Activated naive CD4-positive, alpha-beta T cell treated with anti-CD3 and anti-CD28 coated beads for 36 hours (primary cell): ENCODE measurements around the gene C19orf53. TPM values are rescaled to one million over a fixed set of nuclear protein-coding genes. Genes with fewer than 3 reads are reported as not detected.

ENCODE experiments used
- CTCF ChIA-PET: fragments of 350-600 bp; sonication (Branson Sonifier 250); formaldehyde crosslinking; loops from one replicate; lab custom pipeline; 2021; ENCODE audit warnings: antibody characterized with exemption; lab: Charles Lee
- DNase-seq: peaks from one replicate; pipeline ENCODE4 v3.0.0-alpha.2; 2020
- H3K27ac Mint-ChIP-seq: one replicate; pipeline ENCODE4 v1.8.0; 2021; ENCODE audit warnings: mild to moderate bottlenecking, mixed read lengths
- H3K27me3 Mint-ChIP-seq: one replicate; pipeline ENCODE4 v1.8.0; 2021; ENCODE audit warnings: low read depth, mixed read lengths
- H3K36me3 Mint-ChIP-seq: one replicate; pipeline ENCODE4 v1.8.0; 2021; ENCODE audit warnings: low read depth, mixed read lengths
- H3K4me1 Mint-ChIP-seq: one replicate; pipeline ENCODE4 v1.8.0; 2021; ENCODE audit warnings: low read depth, mixed read lengths
- H3K4me3 Mint-ChIP-seq: one replicate; pipeline ENCODE4 v1.8.0; 2021; ENCODE audit warnings: mild to moderate bottlenecking, moderate library complexity, mixed read lengths
- H3K9me3 Mint-ChIP-seq: one replicate; pipeline ENCODE4 v1.8.0; 2021; ENCODE audit warnings: mixed read lengths
- intact Hi-C: fragments of 100-400 bp; cut with micrococcal nuclease; formaldehyde crosslinking; loops from one replicate; pipeline ENCODE4 v1.15.1; 2023
- total RNA-seq, 2 experiments: library from RNA; stranded (reverse); gene quantifications; one replicate each; pipeline ENCODE4 v1.2.3, GENCODE V29; 2021

The C19orf53 gene
- total RNA-seq, 2 experiments from 2014 or later, result 116 to 132 TPM

DNA sequence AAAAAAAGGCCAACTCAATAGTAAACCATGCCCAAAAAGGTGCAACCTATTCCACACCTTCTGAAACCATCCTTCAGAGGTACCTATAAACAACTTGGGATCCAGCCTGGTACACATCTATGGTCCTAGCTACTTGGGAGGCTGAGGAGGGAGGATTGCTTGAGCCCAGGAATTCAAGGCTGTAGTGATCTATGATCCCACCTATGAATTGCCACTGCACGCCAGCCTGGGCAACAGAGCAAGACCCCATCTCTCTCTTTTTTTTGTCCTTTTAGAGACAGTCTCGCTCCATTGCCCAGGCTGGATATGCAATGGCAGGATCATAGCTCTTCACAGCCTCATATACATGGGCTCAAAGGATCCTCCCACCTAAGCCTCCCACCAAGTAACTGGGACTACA is 47.0 kb downstream of the C19orf53 start:
- Mint-ChIP-seq H3K27me3 (no peaks in the 10 kb centered on the region), H3K27ac (no peak overlapping the region), H3K9me3 (no peaks in the 10 kb centered on the region), H3K4me3 (no peak overlapping the region), H3K36me3 (peaks cover 3% of the 10 kb centered on the region), H3K4me1 (no peaks in the 10 kb centered on the region)
- intact Hi-C loops, result no loop called here
- CTCF ChIA-PET, result interaction anchor here (0.7 to 0.8 kb wide), 2 partner anchors 36 to 40 kb away, joined by 4 to 6 read pairs; no protein-coding TSS in a partner anchor
- DNase-seq, result no peak

DNA sequence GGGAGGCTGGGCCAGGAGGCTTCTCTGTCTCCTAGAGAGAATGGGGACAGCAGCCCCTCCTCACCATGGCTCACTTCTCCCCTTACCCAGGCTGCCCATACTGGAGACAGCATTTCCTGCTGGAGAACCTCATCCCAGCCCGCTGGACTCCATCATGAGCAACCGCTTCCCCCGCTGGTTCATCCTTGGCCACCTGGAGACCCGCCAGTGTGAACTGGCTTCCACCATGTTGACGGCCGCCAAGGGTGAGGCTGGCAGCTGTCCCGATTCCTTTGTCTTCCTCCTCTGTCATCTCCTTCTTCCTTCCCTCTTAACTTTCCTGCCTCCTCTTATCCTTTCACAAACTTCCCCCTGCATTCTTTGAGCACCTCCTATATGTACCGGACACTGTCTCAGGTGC is 49.0 kb downstream of the C19orf53 start:
- no peak for DNase-seq
- intact Hi-C loops, result no loop called here
- Mint-ChIP-seq H3K27ac (no peak overlapping the region), H3K9me3 (no peaks in the 10 kb centered on the region), H3K36me3 (peaks cover 5% of the 10 kb centered on the region), H3K4me1 (no peaks in the 10 kb centered on the region), H3K27me3 (no peaks in the 10 kb centered on the region), H3K4me3 (no peak overlapping the region)
- CTCF ChIA-PET, result interaction anchor here (0.6 kb wide), 1 partner anchor 29 kb away, joined by 3 read pairs; no protein-coding TSS in a partner anchor

DNA sequence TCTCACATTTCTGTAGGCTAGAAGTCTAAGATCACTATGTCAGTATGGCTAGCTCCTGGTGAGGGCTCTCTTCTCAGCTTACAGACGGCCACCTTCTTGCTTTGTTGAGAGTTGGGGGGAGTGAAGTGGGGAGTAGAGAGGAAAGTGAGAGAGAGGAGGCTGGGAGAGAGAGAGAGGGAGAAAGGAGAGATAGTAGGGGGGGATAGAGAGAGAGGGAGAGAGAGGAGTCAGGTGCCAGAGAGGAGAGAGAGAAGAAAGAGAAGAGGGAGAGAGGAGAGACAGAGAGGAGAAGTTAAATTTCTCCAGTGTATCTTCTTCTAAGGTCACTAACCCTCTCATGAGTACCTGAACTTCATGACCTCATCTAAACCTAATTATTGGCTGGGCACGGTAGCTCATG is 49.6 kb downstream of the C19orf53 start:
- CTCF ChIA-PET, result interaction anchor here (0.6 kb wide), 2 partner anchors 10 to 28 kb away, joined by 3 to 4 read pairs; no protein-coding TSS in a partner anchor
- intact Hi-C loops, result no loop called here
- no peaks in the 10 kb centered on the region for H3K27me3 Mint-ChIP-seq

DNA sequence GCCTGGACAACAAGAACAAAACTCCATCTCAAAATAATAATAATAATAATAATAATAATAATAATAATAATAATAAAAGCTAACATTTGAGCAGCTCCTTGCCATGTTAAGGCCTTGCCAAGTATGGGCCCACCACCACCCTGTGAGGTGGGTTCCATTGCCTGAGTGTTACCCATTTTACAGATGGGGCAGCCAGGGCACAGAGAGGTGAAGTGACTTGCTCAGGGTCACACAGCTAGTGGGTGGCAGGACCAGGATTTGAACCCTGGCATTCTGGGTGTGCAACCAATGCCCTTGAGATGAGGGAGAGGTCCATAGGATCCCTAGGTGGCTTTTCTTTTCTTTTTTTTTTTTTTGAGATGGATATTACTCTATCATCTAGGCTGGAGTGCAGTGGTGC is 50.4 kb downstream of the C19orf53 start:
- Mint-ChIP-seq H3K9me3 (no peaks in the 10 kb centered on the region), H3K4me3 (no peak overlapping the region), H3K4me1 (no peaks in the 10 kb centered on the region), H3K36me3 (peaks cover 4% of the 10 kb centered on the region), H3K27me3 (no peaks in the 10 kb centered on the region), H3K27ac (no peak overlapping the region)
- intact Hi-C loops, result no loop called here
- no peak for DNase-seq
- CTCF ChIA-PET, result interaction anchor here (0.6 kb wide), 2 partner anchors 11 to 211 kb away, joined by 4 to 5 read pairs; no protein-coding TSS in a partner anchor

More for the DNA sequence above, 49.6 kb downstream of the C19orf53 start:
- Mint-ChIP-seq H3K36me3 (peaks cover 4% of the 10 kb centered on the region), H3K9me3 (no peaks in the 10 kb centered on the region), H3K4me1 (no peaks in the 10 kb centered on the region), H3K27ac (no peak overlapping the region), H3K4me3 (no peak overlapping the region)
- DNase-seq, result no peak

DNA sequence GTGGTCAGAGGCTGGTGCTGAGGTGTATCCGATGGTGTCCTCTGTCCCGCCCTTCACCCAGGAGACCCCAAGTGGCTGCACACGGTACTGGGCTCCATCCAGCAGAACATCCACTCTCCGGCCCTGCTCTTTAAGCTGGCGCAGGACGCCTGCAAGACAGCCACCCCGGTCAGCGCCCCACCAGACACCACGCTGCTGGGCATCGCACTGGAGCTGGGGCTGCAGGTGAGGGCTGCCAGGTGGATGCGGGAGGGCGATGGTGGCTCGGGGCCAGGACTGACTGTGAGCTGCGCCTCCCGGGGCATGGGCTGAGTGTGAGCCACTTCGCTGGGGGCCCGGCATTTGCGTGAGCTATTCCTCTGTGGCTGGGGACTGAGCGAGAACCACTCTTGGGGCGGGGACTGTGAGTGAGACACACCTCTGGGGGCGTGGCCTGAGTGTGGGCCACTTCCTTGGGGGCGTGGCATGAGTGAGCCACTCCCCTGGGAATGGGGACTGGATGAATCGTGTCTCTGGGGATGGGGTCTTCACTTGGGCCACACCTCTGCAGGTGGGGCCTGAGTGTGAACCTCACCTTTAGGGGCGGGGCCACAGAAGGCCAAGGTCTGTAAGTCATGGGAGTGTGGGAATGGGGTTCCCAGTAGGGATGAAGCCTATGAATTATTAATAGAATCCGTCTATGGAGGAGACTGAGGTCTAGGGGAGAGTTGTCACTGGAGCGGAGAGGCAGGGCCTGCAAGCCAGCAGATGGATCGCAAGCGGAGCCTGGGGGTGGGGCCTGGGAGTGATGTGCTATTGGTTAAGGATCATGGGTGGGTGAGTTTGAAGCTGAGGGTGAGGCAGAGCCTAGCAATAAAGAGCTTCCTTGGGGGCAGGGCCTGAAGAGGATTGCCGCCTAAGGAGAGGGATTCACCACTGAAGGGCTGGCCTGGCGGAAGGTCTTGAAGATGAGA is 51.5 kb downstream of the C19orf53 start:
- H3K27ac Mint-ChIP-seq, result no peak overlapping the region
- H3K27me3 Mint-ChIP-seq, result no peaks in the 10 kb centered on the region
- peaks cover 4% of the 10 kb centered on the region for H3K36me3 Mint-ChIP-seq
- H3K9me3 Mint-ChIP-seq, result no peaks in the 10 kb centered on the region
- no peaks in the 10 kb centered on the region for H3K4me1 Mint-ChIP-seq
- no peak for DNase-seq
- intact Hi-C loops, result no loop called here
- CTCF ChIA-PET, result interaction anchor here (0.8 to 1.2 kb wide), 2 partner anchors 10 to 36 kb away, joined by 3 to 4 read pairs; no protein-coding TSS in a partner anchor
- H3K4me3 Mint-ChIP-seq, result no peak overlapping the region

DNA sequence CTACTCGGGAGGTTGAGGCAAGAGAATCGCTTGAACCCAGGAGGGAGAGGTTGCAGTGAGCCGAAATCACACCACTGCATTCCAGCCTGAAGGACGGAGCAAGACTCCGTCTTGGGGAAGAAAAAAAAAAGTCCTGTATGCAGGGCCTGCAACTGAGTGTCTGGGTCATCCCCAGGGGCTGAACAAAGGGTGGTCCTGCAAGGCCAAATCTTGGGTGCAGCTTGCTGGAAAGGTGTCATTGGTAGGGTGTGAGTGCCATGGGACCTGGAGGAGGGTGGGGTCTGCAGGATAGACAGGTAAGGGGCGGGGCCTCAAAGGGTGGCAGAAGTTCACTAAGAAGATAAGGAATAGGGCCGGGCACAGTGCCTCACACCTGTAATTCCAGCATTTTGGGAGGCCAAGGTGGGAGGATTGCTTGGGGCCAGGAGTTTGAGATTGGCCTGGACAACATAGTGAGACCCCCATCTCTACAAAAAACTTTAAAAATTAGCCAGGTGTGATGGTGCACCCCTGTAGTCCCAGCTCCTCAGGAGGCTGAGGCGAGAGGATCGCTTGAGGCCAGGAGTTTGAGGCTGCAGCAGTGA is 52.5 kb downstream of the C19orf53 start:
- Mint-ChIP-seq H3K27me3 (no peaks in the 10 kb centered on the region), H3K4me3 (no peak overlapping the region), H3K4me1 (no peaks in the 10 kb centered on the region), H3K36me3 (peaks cover 5% of the 10 kb centered on the region), H3K9me3 (no peaks in the 10 kb centered on the region), H3K27ac (no peak overlapping the region)
- CTCF ChIA-PET, result interaction anchor here (1.2 kb wide), 2 partner anchors 36 to 37 kb away, joined by 4 read pairs; no protein-coding TSS in a partner anchor
- intact Hi-C loops, result no loop called here
- DNase-seq, result no peak

DNA sequence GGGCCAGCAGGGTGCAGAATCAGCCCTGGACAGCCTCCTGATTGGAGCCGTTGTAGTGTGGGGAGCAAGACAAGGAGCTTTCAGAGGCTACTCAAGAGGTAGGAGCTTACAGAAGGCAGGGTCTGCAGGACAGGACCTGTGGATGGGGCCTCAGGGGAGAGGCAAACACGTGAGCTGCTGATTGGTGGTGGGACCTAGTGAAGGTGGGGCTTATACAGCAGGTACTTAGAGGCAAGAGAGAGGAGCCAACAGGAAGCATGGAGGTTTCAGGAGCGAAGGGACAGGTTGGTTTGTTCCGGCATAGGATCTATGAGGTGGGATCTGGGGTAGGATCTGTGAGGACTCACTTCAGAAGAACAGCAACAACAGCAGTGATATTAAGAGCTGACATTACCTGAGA is 53.4 kb downstream of the C19orf53 start:
- Mint-ChIP-seq H3K36me3 (peaks cover 6% of the 10 kb centered on the region), H3K27me3 (no peaks in the 10 kb centered on the region), H3K4me3 (no peak overlapping the region), H3K4me1 (no peaks in the 10 kb centered on the region), H3K9me3 (no peaks in the 10 kb centered on the region), H3K27ac (peak overlapping the region; percentile 0)
- no peak for DNase-seq
- intact Hi-C loops, result no loop called here
- CTCF ChIA-PET, result interaction anchor here (1.2 kb wide), 1 partner anchor 36 kb away, joined by 4 read pairs; no protein-coding TSS in a partner anchor

Other genes with a start within 250 kb of the C19orf53 start
- gene MRI1, start 9.9 kb upstream of the C19orf53 start, total RNA-seq, result 10 to 100 TPM; 14.0 to 14.8 TPM
- gene ZSWIM4, start 21.0 kb downstream of the C19orf53 start, total RNA-seq, result 1 to 10 TPM; 6.7 to 7.1 TPM
- under 1 TPM; 0.55 to 0.74 TPM for gene NANOS3, start 102.7 kb downstream of the C19orf53 start, total RNA-seq
- gene BRME1, start 131.7 kb downstream of the C19orf53 start, total RNA-seq, result 1 to 10 TPM; 5.8 to 5.9 TPM
- gene CC2D1A, start 131.7 kb downstream of the C19orf53 start, total RNA-seq, result 10 to 100 TPM; 27.4 to 28.6 TPM
- under 1 TPM in 1 of 2 experiments, not detected in 1; 0.29 TPM for gene PODNL1, start 164.0 kb downstream of the C19orf53 start, total RNA-seq
- 10 to 100 TPM; 67.7 to 70.6 TPM for gene DCAF15, start 178.1 kb downstream of the C19orf53 start, total RNA-seq
- 10 to 100 TPM; 13.8 to 14.0 TPM for gene RFX1, start 231.9 kb downstream of the C19orf53 start, total RNA-seq